Measurements from ENCODE around the gene ZDHHC11.

The ZDHHC11 gene, protein sequence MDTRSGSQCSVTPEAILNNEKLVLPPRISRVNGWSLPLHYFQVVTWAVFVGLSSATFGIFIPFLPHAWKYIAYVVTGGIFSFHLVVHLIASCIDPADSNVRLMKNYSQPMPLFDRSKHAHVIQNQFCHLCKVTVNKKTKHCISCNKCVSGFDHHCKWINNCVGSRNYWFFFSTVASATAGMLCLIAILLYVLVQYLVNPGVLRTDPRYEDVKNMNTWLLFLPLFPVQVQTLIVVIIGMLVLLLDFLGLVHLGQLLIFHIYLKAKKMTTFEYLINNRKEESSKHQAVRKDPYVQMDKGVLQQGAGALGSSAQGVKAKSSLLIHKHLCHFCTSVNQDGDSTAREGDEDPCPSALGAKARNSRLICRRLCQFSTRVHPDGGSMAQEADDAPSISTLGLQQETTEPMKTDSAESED

DNA sequence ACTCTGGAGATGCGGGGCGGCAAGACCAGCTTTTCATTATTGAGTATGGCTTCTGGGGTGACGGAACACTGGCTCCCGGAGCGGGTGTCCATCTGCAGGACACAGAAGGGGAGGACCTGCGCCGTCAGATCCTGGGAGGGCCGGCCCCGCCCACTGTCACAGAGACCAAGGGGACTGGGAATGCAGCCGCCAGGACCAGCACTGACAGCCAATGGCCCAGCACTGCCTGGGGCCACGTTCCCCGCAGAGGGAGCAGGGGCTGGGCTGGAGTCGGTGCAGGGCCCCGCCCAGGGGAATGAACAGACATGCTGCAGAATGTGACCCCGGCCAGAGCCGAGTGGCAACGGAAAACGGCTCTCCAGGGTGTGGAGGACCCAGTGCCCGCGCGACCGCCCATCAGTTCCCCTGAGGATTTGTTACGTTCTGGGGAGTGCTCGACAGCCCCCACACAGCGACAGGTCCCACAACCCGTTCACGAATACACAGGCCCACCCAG, at the start of gene ZDHHC11:
Gene ZDHHC11 (minus strand): TSS at position 476 of the 496 bp plus-strand sequence. CDS start 384 bp downstream, at position 92.
- DNase-seq (ENCODE audit: extremely low read depth in 1 of 2, low read depth in 1 of 2), result no peak

DNA sequence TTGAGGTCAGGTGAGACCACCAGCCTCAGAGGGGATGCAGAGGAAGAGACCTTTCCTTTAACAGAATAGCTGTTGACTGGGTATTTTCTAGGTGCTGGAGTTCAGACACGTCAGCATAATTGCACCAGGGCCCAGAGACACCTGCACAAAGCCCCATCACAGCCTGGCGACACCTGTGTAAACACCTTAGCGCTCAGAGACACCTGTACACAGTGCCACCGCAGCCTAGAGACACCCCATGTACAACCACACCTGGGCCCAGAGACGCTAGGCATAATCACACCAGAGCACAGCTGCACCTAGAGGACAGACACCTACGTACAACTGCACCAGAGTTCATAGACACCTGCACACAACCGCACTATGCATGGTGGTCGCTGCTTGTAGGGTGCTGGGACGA, 42.9 kb upstream of the ZDHHC11 start:
- no peak for DNase-seq (ENCODE audit: extremely low read depth in 1 of 2, low read depth in 1 of 2)

DNA sequence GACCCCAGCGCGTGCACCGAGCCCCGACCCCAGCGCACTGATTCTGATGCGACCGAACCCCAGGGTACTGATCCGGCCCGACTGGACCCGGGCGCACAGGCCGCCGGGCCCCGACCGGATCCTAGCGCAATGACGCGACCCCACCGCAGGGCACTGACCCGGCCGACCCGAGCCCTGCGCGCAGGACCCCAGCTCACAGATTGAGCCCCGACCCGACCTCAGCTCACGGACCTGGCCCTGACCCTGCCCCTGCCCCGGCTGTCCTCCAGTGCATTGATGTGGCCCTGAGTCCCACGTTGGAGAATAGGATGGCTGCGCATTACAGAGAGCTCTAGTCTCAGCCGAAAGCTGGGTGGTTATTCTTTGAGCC, 42.3 kb upstream of the ZDHHC11 start:
- no peak for DNase-seq (ENCODE audit: extremely low read depth in 1 of 2, low read depth in 1 of 2)

DNA sequence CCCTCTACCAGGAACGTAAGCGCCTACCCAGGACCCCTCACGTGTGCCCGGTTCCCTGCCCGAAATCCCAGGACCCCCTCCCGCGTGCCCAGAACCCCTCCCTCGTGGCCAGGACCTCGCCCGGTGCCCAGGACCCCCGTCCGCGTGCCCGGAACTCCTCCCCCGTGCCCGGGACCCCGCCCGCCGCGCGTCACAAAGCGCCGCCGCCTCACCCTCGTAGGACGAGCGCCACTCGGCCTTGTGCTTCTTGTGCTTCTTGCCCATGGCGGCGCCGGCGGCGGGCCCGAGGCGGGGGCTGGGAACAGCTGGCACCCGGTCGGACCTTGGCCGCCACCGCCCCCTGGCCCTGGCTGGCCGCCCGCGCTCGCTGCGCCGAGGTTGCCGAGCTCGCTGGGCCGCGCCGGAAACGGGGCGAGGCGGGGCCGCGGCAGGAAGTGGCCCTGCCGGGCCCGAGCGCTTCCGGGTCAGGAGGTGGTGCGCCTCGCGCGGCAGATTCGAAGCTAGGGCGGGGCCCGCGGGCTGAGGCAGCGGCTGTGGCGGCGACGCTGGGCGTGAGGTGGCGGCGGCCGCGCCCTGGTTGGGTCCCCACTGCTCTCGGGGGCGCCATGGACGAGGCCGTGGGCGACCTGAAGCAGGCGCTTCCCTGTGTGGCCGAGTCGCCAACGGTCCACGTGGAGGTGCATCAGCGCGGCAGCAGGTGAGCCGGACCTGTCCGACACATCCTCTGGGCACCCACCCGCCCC, 41.8 kb upstream of the ZDHHC11 start, which contains the start of the genes BRD9 and TRIP13:
Gene BRD9 (minus strand): TSS at position 408 of the 743 bp plus-strand sequence. CDS start 144 bp downstream, at position 264.
Gene TRIP13 (plus strand): TSS at position 491 of the 743 bp plus-strand sequence. CDS start 115 bp downstream, at position 606.
- peak; percentile 74 to 77 for DNase-seq (ENCODE audit: extremely low read depth in 1 of 2, low read depth in 1 of 2)

DNA sequence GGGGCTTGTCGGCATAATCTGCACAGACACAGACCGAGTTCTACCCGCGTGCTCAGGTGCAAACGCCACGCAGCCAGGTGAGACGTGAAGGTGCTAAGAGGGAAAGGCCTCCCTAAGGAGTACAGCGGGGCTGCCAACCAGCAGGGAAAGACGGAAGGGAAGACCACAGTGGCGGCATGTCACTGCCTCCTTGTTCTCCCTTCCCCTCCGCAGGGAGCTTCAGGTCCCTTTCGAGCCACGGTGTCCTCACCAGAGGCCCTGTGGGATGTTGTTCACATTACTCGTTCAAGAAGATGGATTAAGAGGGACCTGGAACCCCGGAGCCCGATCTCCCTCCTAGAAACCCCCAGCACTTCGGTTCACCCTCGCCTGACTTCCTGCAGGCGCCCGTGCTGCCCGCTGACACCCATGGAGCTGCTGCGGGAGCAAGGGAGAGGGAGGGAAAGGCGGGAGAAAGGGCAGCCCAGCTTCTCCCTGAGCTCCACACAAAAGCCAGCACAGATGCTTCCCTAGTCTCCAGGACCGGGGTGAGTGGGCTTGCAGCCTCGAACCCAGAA, 41.1 kb upstream of the ZDHHC11 start:
- DNase-seq (ENCODE audit: extremely low read depth in 1 of 2, low read depth in 1 of 2), result no peak

DNA sequence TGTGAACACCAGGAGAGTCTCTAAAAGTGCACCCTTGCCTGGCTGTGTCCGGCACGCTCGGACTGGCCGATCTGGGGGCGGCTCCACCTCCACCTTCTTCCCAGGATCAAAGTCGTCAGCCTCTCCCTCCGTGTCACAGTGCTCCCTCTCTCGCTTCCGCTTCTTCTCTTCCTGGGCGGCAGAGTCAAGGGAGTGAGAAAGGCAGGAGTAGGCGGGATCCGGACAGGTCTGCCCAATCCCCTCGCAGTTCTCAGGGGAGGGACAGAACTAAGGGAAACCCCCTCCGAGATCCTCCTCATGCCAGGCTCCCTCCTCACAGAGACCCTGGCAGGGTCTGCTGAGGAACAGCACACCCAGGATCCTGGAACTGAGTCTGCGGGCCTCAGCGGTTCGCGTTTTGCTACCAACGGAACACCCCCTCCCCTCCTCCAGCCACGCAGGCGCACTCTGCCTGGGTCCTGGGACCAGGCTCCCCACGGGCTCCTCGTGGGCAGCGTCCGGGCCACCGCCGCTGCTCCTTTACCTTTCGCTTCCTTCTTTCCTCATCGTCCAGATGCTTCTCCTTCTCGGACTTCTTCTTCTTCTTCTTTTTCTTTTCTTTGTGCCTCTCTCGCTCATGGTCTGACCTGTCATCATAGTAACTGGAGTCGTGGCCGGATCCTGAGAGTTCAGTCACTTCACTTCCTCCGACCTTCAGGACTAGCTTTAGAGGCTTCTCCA, 40.5 kb upstream of the ZDHHC11 start:
- no peak for DNase-seq (ENCODE audit: extremely low read depth in 1 of 2, low read depth in 1 of 2)

DNA sequence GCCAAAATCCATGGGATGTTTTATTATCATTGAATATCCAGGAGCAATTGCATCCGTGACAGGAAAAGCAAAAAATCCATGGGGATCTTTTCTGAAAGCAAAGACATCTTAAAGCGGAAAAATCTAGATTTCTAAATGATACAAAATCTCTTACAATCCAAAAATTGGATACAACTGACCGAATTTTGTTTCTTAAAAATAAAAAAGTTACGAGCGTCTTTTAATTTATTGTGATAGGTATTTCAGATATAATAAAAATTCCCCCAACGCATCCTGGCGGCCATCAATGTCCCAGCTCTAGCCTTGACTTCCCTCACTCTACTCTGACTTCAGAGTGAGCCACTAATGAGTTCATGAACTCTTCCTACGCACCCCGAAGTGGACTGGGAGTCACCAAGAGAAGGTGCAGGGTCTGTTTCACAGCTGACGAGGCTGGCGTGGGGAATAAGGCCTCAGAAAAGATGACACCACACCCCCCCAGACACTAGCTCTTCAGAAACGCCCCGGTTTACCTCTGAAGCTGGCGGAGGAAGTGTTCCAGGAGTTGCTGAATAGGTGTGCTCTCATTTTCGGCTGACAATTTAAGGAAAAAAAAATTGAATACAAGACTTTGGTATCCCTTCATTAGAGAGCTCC, 38.4 kb upstream of the ZDHHC11 start:
- no peak for DNase-seq (ENCODE audit: extremely low read depth in 1 of 2, low read depth in 1 of 2)

DNA sequence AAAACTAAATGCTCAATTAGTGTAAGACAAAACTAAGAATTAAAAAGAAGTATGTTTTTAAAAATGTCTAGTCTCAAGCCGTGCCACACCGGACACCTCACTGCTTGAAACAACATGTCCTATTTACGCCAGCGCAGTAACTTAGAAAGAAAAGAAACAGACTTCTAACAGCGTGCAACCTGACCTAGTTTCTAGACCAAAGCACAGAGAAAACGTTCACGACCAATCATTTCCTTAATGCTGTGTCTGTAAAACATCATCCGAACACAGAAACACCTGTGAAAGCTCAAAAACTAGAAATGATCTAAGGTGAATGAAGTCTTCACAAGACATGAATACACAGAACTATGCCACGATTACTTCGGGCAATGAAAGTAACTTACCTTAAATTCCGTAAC, 37.9 kb upstream of the ZDHHC11 start:
- no peak for DNase-seq (ENCODE audit: extremely low read depth in 1 of 2, low read depth in 1 of 2)

DNA sequence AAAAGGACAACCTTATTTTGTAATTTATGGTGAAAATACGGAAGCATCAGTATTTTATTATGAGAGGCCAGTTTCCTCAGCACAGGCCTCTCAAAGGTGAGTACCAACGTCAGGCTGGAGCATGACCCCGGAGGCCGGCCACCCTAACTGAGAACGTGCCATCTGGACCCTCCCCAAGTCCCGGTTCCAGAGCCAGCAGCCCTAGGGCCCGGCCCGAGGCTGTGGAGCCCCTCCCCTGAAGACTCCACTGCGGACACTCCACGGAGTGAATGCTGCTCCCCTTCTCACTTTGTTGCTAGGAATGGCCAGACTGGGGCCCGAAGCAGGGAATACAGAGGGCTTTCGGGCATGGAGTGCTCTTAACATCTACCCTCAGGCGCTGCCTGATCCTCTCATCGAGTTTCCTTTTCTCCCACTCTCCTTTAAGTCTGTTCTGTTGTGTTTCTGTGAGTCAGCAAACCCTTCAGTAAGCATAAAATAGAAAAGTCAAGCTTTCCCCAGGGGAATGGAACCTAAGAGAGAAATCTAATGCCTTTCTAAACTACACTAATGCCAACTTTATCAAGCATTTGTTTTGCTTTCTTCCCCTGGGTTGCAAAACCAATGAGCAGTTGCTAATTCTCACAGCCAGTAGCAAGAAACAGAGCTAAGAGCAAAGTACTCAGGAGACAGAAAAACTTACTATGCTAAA, 37.3 kb upstream of the ZDHHC11 start:
- no peak for DNase-seq (ENCODE audit: extremely low read depth in 1 of 2, low read depth in 1 of 2)

DNA sequence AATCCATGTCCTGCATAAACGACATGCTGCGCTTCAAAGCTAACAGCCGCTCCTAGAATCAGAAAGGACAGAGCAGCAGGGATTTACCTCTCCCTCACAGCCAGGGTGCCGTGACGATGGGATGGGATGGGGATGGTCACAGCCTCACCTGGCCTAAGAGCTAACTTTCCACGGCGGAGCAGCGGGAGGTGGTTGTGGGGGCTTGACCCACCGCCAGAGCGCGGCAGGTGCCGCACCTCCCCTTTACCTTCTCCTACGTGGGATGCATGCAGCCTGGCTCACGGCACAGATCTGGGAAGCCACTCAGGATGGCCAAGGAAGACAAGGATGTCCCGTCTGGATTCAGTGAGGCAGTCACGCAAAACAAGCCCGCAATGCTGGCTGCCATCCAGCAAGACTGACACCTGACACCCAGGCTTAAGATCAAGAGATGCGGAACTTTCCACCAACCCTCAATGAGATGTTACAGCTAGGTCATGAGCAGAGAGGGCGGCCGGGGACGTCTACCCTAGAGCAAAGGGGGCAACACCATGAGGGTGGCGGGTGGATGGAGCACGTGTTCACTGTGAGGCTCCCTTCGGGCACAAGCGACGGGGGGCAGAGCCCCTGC, 36.0 kb upstream of the ZDHHC11 start:
- DNase-seq (ENCODE audit: extremely low read depth in 1 of 2, low read depth in 1 of 2), result no peak

DNA sequence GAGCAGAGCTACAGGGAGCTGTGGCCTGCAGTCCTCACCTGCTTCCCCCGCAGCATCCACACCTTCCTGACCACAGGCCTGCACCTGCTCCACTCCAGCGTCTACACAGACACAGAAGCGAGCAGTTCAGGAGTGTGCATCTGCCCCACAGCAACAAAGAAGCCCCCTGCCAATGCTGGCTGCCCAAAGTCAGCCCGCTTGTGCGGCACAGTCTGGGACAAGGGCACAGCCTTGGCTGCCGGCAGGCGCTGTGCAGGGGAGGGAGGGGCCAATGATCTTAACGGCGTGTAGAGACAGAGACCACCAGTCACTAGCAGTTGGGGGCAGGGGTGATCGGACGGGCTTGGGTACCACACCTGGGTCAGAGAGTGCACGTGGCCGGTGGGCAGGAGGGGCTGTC, 35.2 kb upstream of the ZDHHC11 start:
- DNase-seq (ENCODE audit: extremely low read depth in 1 of 2, low read depth in 1 of 2), result no peak

DNA sequence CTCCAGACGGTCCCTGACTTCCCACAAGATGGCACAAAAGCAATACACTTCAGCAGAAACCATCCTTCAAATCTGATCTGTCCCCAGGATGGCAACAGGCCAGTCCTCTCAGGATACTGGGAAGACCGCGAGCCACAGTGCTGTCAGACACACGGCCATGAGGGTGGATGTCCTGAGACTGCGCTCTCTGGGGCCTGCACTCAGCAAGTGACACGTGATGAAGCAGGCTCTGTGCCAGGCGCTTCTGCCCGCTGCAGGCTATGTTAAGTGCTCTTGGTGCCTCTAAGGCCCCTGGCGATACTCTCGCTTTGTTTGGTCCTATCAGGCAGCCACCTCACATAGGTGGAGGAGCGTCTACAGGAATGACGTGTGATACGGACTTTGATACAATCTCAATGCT, 34.7 kb upstream of the ZDHHC11 start:
- no peak for DNase-seq (ENCODE audit: extremely low read depth in 1 of 2, low read depth in 1 of 2)

DNA sequence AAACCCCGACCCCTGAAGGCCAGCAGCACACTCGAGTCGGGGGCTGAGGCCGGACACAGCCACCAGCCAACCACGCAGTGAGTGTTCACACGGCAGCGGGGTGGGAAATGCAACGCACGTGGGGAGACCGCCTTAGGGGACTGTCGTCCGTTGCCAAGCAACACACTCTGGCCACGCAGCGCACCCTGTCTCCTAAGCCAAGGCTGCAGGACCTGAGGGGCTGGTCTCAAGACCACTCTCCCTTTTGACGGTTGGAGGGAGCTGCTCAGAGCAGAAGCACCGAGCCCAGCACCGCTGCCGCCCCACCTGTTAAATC, 34.3 kb upstream of the ZDHHC11 start:
- DNase-seq (ENCODE audit: extremely low read depth in 1 of 2, low read depth in 1 of 2), result no peak

DNA sequence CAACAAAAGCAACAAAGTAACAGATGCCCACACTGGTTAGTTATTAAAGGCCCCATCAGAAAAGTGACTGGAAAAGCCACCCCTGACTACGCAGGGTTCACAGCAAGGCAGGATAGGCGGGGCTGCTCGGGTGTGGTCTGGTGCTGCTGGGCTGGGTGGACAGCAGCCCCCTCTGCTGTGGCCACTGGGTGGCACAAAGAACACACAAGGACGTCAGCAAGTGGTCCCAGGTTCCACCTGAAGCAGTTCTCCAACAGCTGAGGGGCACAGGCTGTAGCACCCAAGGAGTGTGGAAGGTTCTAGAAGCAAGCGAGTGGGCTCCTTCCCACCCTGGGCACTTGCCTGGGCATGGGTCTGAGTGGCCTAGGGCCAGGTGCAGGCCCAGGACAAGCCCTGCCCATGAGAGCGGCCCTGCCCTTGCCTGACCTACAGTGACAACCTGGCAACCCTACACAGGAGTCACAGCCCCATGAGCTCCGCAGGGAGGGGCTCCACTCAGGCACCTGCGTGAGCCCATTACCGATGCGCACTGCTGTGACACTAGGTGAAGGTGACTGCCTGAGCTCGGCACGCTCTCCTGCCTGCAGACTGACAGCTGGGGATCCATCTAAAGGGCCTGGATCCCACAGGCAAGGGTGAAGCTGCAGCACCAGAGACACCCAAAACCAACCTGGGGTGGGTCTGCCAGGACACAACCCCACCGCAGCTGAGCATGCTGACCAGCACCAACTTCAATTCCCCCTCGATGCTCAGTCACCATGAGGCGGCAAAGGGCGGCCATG, 33.8 kb upstream of the ZDHHC11 start:
- DNase-seq (ENCODE audit: extremely low read depth in 1 of 2, low read depth in 1 of 2), result no peak

DNA sequence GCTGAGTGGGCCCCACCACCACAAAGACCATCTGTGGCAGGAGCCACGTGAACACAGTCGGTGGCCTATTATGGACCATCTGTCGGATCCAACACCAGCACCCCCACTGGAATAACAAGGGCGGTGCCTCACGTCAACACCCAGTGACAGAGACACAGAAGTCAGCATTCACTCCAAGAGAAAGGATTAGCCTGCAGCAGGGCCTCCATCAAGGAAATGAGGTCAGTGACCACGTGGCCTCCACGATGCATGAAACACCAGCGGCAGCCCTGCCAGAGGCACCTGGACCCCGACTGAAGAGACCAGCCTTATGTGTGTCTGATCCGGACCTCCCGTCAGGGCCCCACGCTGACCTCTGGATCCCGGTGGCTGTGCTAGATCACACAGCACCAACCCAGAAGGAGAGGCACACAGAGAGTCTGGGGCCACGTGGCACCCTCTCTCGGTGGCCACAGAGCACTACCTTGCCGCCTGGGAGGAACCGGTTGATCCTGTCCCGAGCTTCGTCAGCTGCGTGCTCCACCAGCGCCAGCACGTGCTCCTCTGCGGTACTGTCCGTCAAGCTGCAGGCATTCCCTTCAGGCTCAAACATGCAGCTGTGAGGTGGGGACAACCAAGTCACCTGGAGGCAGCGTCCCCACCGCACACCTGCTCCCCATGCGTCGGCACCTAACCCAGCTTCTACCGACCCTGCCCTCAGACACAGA, 32.8 kb upstream of the ZDHHC11 start:
- DNase-seq (ENCODE audit: extremely low read depth in 1 of 2, low read depth in 1 of 2), result no peak

DNA sequence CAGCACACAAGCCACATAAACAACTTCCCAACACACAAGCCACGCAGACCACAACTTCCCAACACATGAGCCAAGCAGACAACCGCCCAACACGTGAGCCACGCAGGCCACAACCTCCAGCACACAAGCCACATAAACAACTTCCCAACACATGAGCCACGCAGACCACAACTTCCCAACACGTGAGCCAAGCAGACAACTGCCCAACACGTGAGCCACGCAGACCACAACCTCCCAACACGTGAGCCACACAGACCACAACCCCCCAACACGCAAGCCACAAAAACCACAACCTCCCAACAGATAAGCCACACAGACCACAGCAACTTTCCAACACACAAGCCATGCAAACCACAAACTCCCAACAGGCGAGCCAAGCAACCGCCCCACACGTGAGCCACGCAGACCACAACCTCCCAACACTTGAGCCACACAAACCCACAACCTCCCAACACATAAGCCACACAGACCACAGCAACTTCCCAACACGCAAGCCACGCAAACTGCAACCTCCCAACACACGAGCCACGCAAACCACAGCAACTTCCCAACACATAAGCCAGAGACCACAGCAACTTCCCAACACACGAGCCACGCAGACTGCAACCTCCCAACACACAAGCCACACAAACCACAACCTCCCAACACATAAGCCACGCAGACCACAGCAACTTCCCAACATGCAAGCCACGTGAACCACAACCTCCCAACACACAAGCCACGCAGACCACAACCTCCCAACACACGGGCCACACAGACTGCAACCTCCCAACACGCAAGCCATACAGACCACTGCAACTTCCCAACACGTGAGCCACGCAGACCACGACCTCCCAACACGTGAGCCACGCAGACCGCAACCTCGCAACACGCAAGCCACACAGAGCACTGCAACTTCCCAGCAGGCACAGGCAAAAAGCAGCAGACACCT, 31.7 kb upstream of the ZDHHC11 start:
- DNase-seq (ENCODE audit: extremely low read depth in 1 of 2, low read depth in 1 of 2), result no peak

DNA sequence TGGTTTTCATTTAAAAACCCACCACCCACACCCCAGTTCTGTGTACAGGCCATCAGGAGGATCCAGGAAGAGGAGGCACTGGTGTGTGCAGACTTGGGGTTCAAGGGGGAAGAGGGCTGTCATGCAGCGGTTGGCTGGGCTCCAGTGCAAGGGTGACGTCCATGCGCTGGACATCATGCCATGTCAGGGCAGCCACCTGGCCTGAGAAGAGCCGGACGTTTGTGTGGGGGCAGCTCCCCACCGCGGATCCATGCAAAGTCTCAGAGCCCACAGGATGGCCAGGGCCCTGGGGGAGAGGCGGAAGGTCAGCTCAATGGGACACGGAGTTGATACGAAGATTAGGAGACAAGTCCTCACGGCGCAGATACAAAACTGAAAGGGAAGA, 30.8 kb upstream of the ZDHHC11 start:
- DNase-seq (ENCODE audit: extremely low read depth in 1 of 2, low read depth in 1 of 2), result no peak

All from stimulated activated CD8-positive, alpha-beta memory T cell treated with anti-CD3 and anti-CD28 coated beads, Interleukin-7, amount 100 ng/mL, for 48 hours (primary cell).